IPS-NIHi7 (cell line): ENCODE results near the gene CEP85L.

ENCODE experiments used
- DNase-seq: peaks from one replicate; pipeline ENCODE4 v3.0.0; 2012; ENCODE audit warnings: mixed read lengths; ENCODE audit errors: extremely low spot score

CEP85L gene

GRCh38 chr6:118579786-118580185 is 71.6 kb downstream of the CEP85L start:
- DNase-seq: no peak

- no peak for DNase-seq
Measured at GRCh38 chr6:118578617-118579016, 72.8 kb downstream of the CEP85L start.

- no peak for DNase-seq
Measured at GRCh38 chr6:118577972-118578371, 73.4 kb downstream of the CEP85L start.

DNA sequence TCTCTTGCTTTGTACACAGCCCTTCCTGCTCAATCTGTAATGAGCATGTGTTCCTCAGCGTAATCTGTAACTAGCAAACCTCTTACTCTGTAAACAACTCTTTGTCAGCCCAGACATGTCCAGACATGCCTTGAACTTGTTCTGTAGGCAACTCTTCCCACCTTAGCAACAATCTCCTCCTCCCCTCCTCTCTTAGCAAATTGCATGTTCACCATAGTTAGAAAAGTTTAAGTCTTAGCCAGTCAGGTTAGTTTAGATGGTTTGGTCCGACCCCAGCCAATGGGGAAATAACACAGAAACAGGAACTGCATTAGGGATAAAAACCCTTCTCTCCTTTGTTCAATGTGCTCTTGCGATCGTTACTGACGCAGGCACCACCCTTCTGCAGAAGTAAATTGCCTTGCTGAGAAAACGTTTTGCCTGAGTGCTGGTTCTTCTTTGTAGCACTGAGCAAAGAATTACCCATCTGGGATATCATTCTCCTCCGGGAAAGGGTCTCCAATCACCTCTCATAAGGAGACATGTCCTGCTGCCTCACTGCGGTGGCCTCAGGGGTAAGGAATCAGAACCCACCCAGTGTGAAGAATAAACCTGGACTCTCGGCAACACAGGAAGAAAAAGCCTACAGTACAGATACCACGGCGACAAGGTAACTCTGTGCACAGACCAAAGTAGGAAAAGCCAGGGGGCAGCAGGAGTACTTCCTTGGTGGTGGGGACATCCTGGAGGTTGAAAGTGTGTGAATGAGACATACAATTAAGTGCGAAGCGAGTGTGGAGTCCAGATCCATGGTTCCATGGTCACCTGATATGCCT is 77.1 kb downstream of the CEP85L start:
- no peak for DNase-seq

DNA sequence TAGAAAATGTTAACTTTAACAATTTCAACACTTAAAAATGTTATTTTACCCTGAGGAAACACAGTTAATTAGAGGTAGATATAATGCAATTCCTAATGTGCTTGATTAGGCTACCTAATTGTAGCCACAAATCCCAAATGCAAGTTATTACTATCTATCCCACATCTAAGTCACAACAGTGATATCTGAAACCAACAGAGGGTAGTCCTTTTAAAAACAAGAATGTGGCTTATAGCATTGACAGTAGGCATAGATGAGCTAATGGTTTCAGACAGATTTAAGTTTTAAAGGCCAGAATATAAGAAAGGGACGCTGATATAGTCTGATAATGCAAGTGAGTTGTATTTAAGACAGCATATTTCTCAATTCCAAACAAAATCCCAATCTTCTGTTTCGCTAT is 80.3 kb downstream of the CEP85L start:
- DNase-seq: no peak

DNA sequence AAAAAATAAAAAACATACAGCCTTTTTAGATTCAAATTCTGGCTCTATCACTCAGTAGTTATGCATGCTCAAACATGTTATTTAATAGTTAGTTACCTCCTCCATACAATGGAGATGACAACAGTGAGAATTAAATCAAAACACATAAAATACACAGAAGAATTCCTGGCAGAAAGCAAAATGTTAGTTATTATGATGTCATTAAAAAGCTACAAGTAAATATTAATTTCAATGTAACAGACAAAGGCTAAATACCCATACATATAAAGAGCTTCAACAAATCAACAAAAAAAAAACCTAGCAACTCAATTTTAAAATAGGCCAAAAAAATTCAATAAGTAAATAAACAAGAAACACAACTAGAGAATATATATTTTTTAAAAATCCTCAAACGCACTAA is 81.9 kb downstream of the CEP85L start:
- DNase-seq: no peak

DNA sequence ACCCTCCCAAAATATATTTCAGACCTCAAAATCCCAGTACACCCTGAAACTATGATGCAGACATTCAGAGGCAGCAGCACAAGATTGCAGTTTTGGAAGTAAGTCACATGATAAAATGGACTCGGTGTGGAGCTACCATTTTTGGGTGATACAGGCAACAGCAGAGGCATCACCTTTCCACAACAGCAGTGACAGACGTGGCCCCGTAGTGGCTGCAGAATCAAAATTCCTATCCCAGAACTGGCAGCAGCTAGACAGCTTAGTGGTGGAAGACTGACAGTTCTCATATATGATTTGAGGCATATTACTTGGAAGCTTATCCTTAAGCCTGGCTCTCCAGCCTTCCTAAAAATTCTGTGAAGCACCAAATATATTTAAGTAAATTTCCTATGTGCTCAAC is 83.4 kb downstream of the CEP85L start:
- DNase-seq: no peak

DNA sequence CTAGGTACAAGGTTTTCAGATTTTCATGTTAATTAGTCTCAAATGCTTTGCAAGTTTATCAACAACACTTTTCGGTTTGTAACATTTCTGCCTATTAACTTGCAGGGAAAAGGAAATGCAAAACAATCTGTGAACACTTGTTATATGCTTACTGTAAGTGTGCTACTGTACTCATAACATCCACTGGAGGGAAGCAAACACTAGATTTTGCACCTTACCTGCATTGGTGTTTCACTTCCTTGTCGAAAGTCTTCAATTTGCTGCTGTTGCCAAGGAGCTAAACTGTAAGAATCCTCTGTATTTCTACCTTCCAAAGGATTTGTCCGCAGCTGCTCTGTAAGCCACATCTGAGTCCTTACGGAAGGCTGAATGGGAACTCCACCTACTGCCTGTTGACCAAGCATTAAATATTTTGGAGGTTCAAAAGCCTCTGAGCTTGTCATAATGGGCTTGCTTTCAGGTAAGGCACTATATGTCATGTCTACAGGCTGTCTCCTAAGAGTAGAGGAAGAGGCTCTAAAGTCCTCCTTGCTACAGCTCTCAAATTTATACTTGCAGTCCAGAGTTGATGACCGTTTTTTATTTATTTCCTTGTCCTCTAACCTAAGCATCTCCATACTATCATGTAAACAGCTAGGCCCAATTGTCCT is 86.0 kb downstream of the CEP85L start:
- DNase-seq: peak; percentile 43

DNA sequence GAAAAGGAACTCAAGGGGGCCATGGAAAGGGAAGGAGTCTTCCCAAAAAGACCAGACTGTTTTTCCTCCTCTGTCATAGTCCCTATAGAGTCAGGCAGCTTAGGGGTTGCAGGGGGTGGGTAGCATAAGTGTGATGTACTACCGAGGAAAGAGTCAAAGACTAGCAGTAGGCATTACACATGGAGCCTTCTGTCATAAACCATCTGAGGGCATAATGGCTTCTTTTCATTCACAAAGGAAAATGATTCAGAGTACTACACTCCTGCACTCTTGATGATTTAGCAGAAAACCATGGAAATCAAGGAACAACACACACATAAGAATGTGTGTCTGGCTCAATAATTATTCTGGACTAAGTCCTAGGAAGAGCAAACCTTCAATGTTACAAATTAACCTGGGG is 88.4 kb downstream of the CEP85L start:
- no peak for DNase-seq

DNA sequence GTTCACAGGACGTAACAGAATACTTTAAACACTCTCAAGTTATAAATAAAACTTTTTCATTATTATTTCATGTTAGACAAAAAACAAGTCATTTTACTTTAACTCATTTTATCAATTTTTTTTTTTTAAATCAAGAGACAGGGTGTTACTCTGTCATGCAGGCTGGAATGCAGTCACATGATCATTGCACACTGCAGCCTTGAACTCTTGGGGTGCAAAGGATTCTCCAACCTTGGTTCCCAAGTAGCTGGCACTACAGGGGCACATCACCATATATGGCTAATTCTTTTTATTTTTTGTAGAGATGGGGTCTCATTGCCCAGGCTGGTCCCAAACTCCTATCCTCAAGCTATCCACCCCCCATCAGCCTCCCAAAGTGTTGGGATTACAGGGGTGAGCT is 89.1 kb downstream of the CEP85L start:
- DNase-seq: no peak

- DNase-seq: no peak
Measured at GRCh38 chr6:118559659-118560058, 91.7 kb downstream of the CEP85L start.

GRCh38 chr6:118558464-118559217 is 92.8 kb downstream of the CEP85L start:
- DNase-seq: no peak

GRCh38 chr6:118554698-118555097 is 96.7 kb downstream of the CEP85L start:
- DNase-seq: no peak

GRCh38 chr6:118553132-118553531 is 98.3 kb downstream of the CEP85L start:
- DNase-seq: no peak

- DNase-seq: peak; percentile 32
Measured at GRCh38 chr6:118551063-118552053, 100.0 kb downstream of the CEP85L start.

GRCh38 chr6:118548613-118549012 is 102.8 kb downstream of the CEP85L start:
- DNase-seq: no peak

GRCh38 chr6:118548136-118548535 is 103.3 kb downstream of the CEP85L start, which contains the start of gene PLN:
PLN (plus strand) TSS chr6:118548296; CDS start chr6:118558922, 10,626 bp downstream.
- DNase-seq: no peak

DNA sequence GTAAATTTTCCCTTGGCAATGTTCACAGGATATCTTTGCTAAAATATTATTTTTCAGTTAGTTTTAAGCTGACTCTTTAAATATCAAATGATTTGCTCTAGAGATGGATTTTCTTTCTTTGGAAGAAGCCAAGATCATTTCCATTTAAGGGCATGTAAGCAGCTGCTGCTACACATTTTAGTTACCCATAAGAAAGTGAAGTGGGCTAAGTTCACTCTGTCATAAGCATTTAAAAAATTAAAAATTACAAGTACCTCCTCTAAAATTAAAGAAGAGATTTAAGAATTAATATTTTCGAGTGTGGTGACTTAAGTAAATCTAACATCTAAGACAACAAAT is 104.5 kb downstream of the CEP85L start:
- no peak for DNase-seq

DNA sequence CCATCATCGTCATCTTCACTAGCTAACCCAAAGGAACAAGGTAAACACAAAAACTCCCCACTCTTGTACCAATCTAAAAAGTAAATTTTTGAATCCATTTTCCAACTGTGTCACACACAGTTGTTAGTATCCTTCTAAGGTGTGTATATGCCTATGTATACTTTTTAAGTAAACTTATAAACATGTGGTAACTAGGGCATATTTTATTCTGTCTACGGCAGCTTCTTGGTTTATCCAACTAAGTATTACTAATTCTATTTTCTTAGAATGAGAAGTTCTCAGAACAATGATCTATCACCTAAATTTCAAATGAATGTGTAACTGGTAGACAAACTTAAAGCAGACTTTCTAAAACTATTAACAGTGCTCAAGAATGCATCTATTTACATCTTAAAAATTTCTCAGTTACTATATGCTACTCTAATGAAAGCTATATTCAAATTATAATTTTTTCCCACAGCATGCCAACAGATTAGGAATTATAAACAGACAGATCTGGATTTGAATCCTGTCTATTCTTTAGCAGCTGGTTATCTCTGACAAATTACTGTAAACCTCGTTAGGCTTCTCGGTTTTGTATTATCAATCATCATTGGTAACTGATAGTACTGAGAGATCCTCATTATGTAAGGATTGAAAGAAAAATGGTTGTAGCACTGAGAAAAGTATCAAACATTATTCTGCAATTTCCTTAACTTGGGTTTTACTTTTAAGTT is 105.1 kb downstream of the CEP85L start:
- DNase-seq: no peak

- no peak for DNase-seq
Measured at GRCh38 chr6:118544105-118544504, 107.3 kb downstream of the CEP85L start.
